Neural cell (in vitro differentiated cells): ENCODE results near the gene SSR4.

ENCODE experiments used
- CTCF ChIP-seq: fragments of 450-650 bp; IDR thresholded peaks from 2 replicates; pipeline ENCODE4 v1.5.1; 2014; ENCODE audit warnings: antibody characterized with exemption, mild to moderate bottlenecking, moderate library complexity; ENCODE audit not compliant: poor library complexity, severe bottlenecking
- EP300 ChIP-seq: fragments of 450-650 bp; conservative IDR thresholded peaks from 2 replicates; pipeline ENCODE4 v1.6.1; 2014; ENCODE audit warnings: antibody characterized with exemption, mild to moderate bottlenecking, moderate library complexity; ENCODE audit not compliant: poor library complexity, severe bottlenecking
- EZH2 ChIP-seq: fragments of 200-600, 300-800 bp; shearing (Covaris generic), sonication (generic); IDR thresholded peaks from 2 replicates; pipeline ENCODE4 v1.6.1; 2014; ENCODE audit warnings: antibody characterized with exemption, low read length, borderline replicate concordance, mild to moderate bottlenecking; ENCODE audit not compliant: insufficient read depth, poor library complexity, severe bottlenecking
- MXI1 ChIP-seq: fragments of 450-650 bp; conservative IDR thresholded peaks from 2 replicates; pipeline ENCODE4 v1.6.1; 2014; ENCODE audit warnings: antibody characterized with exemption, mild to moderate bottlenecking; ENCODE audit not compliant: poor library complexity, severe bottlenecking
- POLR2AphosphoS5 ChIP-seq: IDR thresholded peaks from 2 replicates; pipeline ENCODE4 v1.6.1; 2012
- RAD21 ChIP-seq: fragments of 450-650 bp; conservative IDR thresholded peaks from 2 replicates; pipeline ENCODE4 v1.6.1; 2014; ENCODE audit warnings: antibody characterized with exemption, mild to moderate bottlenecking, moderate library complexity
- SMC3 ChIP-seq: fragments of 450-650 bp; conservative IDR thresholded peaks from 2 replicates; pipeline ENCODE4 v1.6.1; 2014; ENCODE audit warnings: antibody characterized with exemption, mild to moderate bottlenecking, moderate library complexity; ENCODE audit not compliant: poor library complexity
- TAF1 ChIP-seq: IDR thresholded peaks from 2 replicates; pipeline ENCODE4 v1.6.1; 2012; ENCODE audit warnings: low read depth

DNA sequence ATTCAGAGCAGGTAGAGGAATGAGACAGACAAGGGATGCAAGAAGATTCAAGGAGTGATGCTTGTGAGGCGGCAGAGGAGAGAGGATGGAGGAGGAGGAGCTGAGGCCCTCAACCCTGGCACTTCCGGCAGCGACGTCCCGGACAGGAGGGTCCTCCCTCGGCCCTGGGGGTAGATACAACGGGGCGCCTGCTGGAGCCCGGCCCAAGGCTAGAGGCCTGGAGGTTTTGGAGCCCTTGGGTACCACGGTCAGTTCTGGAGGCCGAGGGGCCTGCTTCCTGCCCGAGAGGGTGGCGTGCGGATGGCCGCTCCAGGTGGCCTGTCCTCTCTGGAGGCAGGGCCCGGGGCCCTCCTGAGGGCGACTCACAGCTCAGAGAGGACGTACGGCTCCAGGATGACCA is 13.5 kb downstream of the SSR4 start:
- TF ChIP-seq TAF1 (no peak), RAD21 (no peak), CTCF (no peak), EZH2 (no peak), EP300 (no peak), MXI1 (no peak), SMC3 (no peak), POLR2AphosphoS5 (no peak)
